HepG2 (cell line): Measurements from ENCODE around the gene P4HB. TPM values are rescaled to one million over a fixed set of nuclear protein-coding genes. Genes with fewer than 3 reads are reported as not detected.
A peak's percentile ranks its signal among the peaks of the same experiment; 100 is the strongest.

Experiments used
- AFF4 ChIP-seq: sonication (generic); formaldehyde crosslinking; IDR thresholded peaks from 2 replicates; pipeline ENCODE4 v1.4.0; 2020; ENCODE audit warnings: missing genetic modification reagents
- GATAD2A ChIP-seq: IDR thresholded peaks from 2 replicates; pipeline ENCODE4 v1.6.1; 2016
- HMGXB3 ChIP-seq: sonication (generic); formaldehyde crosslinking; IDR thresholded peaks from 2 replicates; pipeline ENCODE4 v1.4.0; 2020; ENCODE audit warnings: missing genetic modification reagents, borderline replicate concordance
- PAX8 ChIP-seq: sonication (generic); formaldehyde crosslinking; IDR thresholded peaks from 2 replicates; pipeline ENCODE4 v1.8.0; 2022; ENCODE audit warnings: mild to moderate bottlenecking, missing genetic modification reagents, borderline replicate concordance
- POLR2AphosphoS5 ChIP-seq: IDR thresholded peaks from 2 replicates; pipeline ENCODE4 v1.6.1; 2012; ENCODE audit warnings: low read depth, low read length
- RNF2 ChIP-seq: fragments of 450-650 bp; conservative IDR thresholded peaks from 2 replicates; pipeline ENCODE4 v1.6.1; 2016; ENCODE audit warnings: low read depth
- SIN3B ChIP-seq: fragments of 150-350 bp; IDR thresholded peaks from 2 replicates; pipeline ENCODE4 v1.6.1; 2014; ENCODE audit warnings: low read length
- TCF12 ChIP-seq, 2 experiments: fragments of 450-650 bp in 1 of 2; sonication (generic) in 1 of 2; formaldehyde crosslinking in 1 of 2; IDR thresholded peaks; 2 replicates each; pipeline versions ENCODE4 v1.6.1 to v1.8.0; 2017 to 2022; ENCODE audit warnings: antibody characterized with exemption in 1 of 2, mild to moderate bottlenecking in 1 of 2, missing genetic modification reagents in 1 of 2, moderate library complexity in 1 of 2
- ZBTB37 ChIP-seq: sonication (generic); formaldehyde crosslinking; IDR thresholded peaks from 2 replicates; pipeline ENCODE4 v1.4.0; 2020; ENCODE audit warnings: mild to moderate bottlenecking, missing genetic modification reagents
- ZBTB38 ChIP-seq: sonication (generic); formaldehyde crosslinking; IDR thresholded peaks from 2 replicates; pipeline ENCODE4 v1.5.1; 2020; ENCODE audit warnings: mild to moderate bottlenecking, missing genetic modification reagents
- ZFP36L1 ChIP-seq: sonication (generic); formaldehyde crosslinking; IDR thresholded peaks from 2 replicates; pipeline ENCODE4 v1.8.0; 2022; ENCODE audit warnings: mild to moderate bottlenecking, missing genetic modification reagents, moderate library complexity
- ZNF770 ChIP-seq: sonication (generic); formaldehyde crosslinking; IDR thresholded peaks from 2 replicates; pipeline ENCODE4 v1.5.0; 2020; ENCODE audit warnings: mild to moderate bottlenecking, missing genetic modification reagents
- polyA plus RNA-seq, 8 experiments: library from polyadenylated mRNA; depleted of rRNA in 3 of 8; stranded (reverse) in 7 of 8; unstranded in 1 of 8; fragments of >200 nt; fragmentation: Illumina TruSeq in 4 of 8; extraction: Trizol in 4 of 8; gene quantifications; 2 replicates each; pipeline versions ENCODE4 v1.2.1 to v1.2.3, GENCODE V29; 2011 to 2016; ENCODE audit warnings: low read depth in 4 of 8, missing spikeins in 1 of 8, mixed read lengths in 1 of 8; ENCODE audit not compliant: insufficient read depth in 1 of 8
- total RNA-seq, 5 experiments: library from RNA; depleted of rRNA; stranded (reverse); fragments of >200 nt; fragmentation: Illumina TruSeq; extraction: Trizol; gene quantifications; 2 replicates each; pipeline ENCODE4 v1.2.3, GENCODE V29; 2016; ENCODE audit warnings: low read depth in 1 of 5
- TF ChIP-seq, protein P1 (sequence below): sonication (generic); formaldehyde crosslinking; IDR thresholded peaks from 2 replicates; pipeline ENCODE4 v1.5.0; 2020; ENCODE audit warnings: missing genetic modification reagents
- TF ChIP-seq, protein P2 (sequence below): sonication (generic); formaldehyde crosslinking; IDR thresholded peaks from 2 replicates; pipeline ENCODE4 v1.5.0; 2020; ENCODE audit warnings: missing genetic modification reagents, mild to moderate bottlenecking, borderline replicate concordance

P4HB gene
- total and polyA plus RNA-seq, 2 of the 13 experiments (the other 11 are each of a cell fraction or from before 2014, with no cell fraction given), result 185 to 782 TPM

GRCh38 chr17:81859906-81860755 is at the start of gene P4HB (continued):
- TF ChIP-seq HMGXB3, result no peak
- TF ChIP-seq GATAD2A (CRISPR knock-in tag), result no peak
- no peak for TF ChIP-seq TCF12 (IDR thresholded peaks at IDR 0.05)
- TF ChIP-seq TCF12 (CRISPR knock-in tag; IDR thresholded peaks at IDR 0.05), result no peak
- no peak; the same call in 1 of the 2 replicates for TF ChIP-seq PAX8 (CRISPR knock-in tag)
- TF ChIP-seq ZBTB37, result no peak
- TF ChIP-seq, protein P1, sequence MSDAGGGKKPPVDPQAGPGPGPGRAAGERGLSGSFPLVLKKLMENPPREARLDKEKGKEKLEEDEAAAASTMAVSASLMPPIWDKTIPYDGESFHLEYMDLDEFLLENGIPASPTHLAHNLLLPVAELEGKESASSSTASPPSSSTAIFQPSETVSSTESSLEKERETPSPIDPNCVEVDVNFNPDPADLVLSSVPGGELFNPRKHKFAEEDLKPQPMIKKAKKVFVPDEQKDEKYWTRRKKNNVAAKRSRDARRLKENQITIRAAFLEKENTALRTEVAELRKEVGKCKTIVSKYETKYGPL (CRISPR knock-in tag), result no peak
- TF ChIP-seq POLR2AphosphoS5, result peak; percentile 97
- peak; percentile 15; the same call in 1 of the 2 replicates for TF ChIP-seq ZNF770 (CRISPR knock-in tag)
- TF ChIP-seq SIN3B, result no peak
- no peak for TF ChIP-seq RNF2
- no peak for TF ChIP-seq ZBTB38 (CRISPR knock-in tag)
- no peak for TF ChIP-seq ZFP36L1 (CRISPR knock-in tag)
- TF ChIP-seq, protein P2, sequence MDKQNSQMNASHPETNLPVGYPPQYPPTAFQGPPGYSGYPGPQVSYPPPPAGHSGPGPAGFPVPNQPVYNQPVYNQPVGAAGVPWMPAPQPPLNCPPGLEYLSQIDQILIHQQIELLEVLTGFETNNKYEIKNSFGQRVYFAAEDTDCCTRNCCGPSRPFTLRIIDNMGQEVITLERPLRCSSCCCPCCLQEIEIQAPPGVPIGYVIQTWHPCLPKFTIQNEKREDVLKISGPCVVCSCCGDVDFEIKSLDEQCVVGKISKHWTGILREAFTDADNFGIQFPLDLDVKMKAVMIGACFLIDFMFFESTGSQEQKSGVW, result no peak
- no peak for TF ChIP-seq AFF4
